HepG2 (cell line): ENCODE data around the gene SSC4D. TPM values are rescaled to one million over a fixed set of nuclear protein-coding genes. Genes with fewer than 3 reads are reported as not detected.

Experiments used
- ATAC-seq: fragments of 200-7000 bp; cut with Tn5 transposase; 3 replicates; pipeline ENCODE4 v1.9.1; 2020; ENCODE audit warnings: mild to moderate bottlenecking, moderate library complexity
- BruUV-seq: library from RNA; stranded (reverse); fragments of 400-500 nt; replicated peaks from 2 replicates; lab custom pipeline; 2021; lab: Mats Ljungman, UMichigan
- CTCF ChIA-PET: fragments of 300-600 bp; formaldehyde crosslinking; extraction: SDS; loops from one replicate; lab custom pipeline; 2021; ENCODE audit warnings: low total read pairs, inconsistent platforms, low intra/inter-chr PET ratio; lab: Yijun Ruan, JAX
- POLR2A ChIA-PET: fragments of 350-600 bp; sonication (Branson Sonifier 250); formaldehyde crosslinking; loops from one replicate; lab custom pipeline; 2020; ENCODE audit warnings: antibody characterized with exemption, inconsistent platforms; lab: Yijun Ruan, JAX
- DNase-seq: peaks from one replicate; pipeline ENCODE4 v3.0.0-alpha.2; 2015; ENCODE audit warnings: low spot score
- FAIRE-seq: peaks from 3 replicates; lab custom pipeline; 2011; peaks lifted over from hg19 to GRCh38; lab: Jason Lieb, UNC
- H2AFZ ChIP-seq: one replicate; pipeline ENCODE4 v1.6.1; 2011; ENCODE audit warnings: low read length, inconsistent platforms
- H3K27ac ChIP-seq: fragments of 300-600 bp; 3 replicates; pipeline ENCODE4 v1.8.0; 2011; ENCODE audit warnings: mixed run types, mild to moderate bottlenecking, mixed read lengths, low read length, inconsistent platforms; ENCODE audit not compliant: insufficient read depth; ENCODE audit errors: extremely low read length
- H3K27me3 ChIP-seq, 2 experiments: fragments of 200-600 bp in 1 of 2; 2 replicates in 1 of 2; 3 replicates in 1 of 2; pipeline versions ENCODE4 v1.6.0 to v1.8.0; 2011; ENCODE audit warnings: low read length in 2 of 2, mild to moderate bottlenecking in 2 of 2, moderate library complexity in 2 of 2, inconsistent platforms in 1 of 2; ENCODE audit not compliant: insufficient read depth in 2 of 2, control insufficient read depth in 1 of 2
- H3K36me3 ChIP-seq, 2 experiments: fragments of 200-600 bp in 1 of 2; replicated peaks in 1 of 2; 2 replicates in 1 of 2; 3 replicates in 1 of 2; pipeline versions ENCODE4 v1.5.1 to v1.8.0; 2011; ENCODE audit warnings: low read length in 2 of 2, inconsistent platforms in 1 of 2; ENCODE audit not compliant: insufficient read depth in 2 of 2, control insufficient read depth in 1 of 2
- H3K4me1 ChIP-seq: 2 replicates; pipeline ENCODE4 v1.5.1; 2012; ENCODE audit warnings: low read length, inconsistent platforms; ENCODE audit not compliant: insufficient read depth
- H3K4me2 ChIP-seq: 2 replicates; pipeline ENCODE4 v1.6.0; 2011; ENCODE audit warnings: low read depth, low read length, inconsistent platforms
- H3K4me3 ChIP-seq, 3 experiments: fragments of 200-600 bp in 1 of 3; sonication (generic), shearing (Covaris generic) in 1 of 3; replicated peaks in 1 of 3; 2 replicates each; pipeline ENCODE4 v1.5.1; 2011 to 2016; ENCODE audit warnings: low read length in 3 of 3, inconsistent platforms in 2 of 3, low read depth in 2 of 3, mild to moderate bottlenecking in 2 of 3, control low read depth in 1 of 3, mixed read lengths in 1 of 3; ENCODE audit not compliant: insufficient read depth in 1 of 3
- H3K79me2 ChIP-seq: one replicate; pipeline ENCODE4 v1.6.1; 2011; ENCODE audit warnings: low read length, inconsistent platforms; ENCODE audit not compliant: insufficient read depth
- H3K9ac ChIP-seq: 2 replicates; pipeline ENCODE4 v1.6.0; 2011; ENCODE audit warnings: mild to moderate bottlenecking, low read depth, low read length, inconsistent platforms; ENCODE audit not compliant: insufficient read depth
- H3K9me3 ChIP-seq: 2 replicates; pipeline ENCODE4 v1.5.1; 2012; ENCODE audit warnings: mild to moderate bottlenecking, low read length
- H4K20me1 ChIP-seq: 2 replicates; pipeline ENCODE4 v1.6.0; 2011; ENCODE audit warnings: inconsistent platforms, mild to moderate bottlenecking, low read length, moderate library complexity; ENCODE audit not compliant: insufficient read depth
- CEBPB ChIP-seq: IDR thresholded peaks from 2 replicates; pipeline ENCODE4 v1.6.1; 2011; ENCODE audit warnings: low read depth, low read length, improper control_type of control experiment, borderline replicate concordance
- CEBPG ChIP-seq: IDR thresholded peaks from 2 replicates; pipeline ENCODE4 v1.6.1; 2016
- MEIS2 ChIP-seq: sonication (generic); formaldehyde crosslinking; IDR thresholded peaks from 2 replicates; pipeline ENCODE4 v1.9.0; 2021; ENCODE audit warnings: mild to moderate bottlenecking, missing genetic modification reagents
- PRPF4 ChIP-seq: fragments of 200-400 bp; formaldehyde crosslinking; IDR thresholded peaks from 2 replicates; pipeline ENCODE4 v1.6.1; 2016; ENCODE audit warnings: low read length, low read depth; ENCODE audit not compliant: poor library complexity, severe bottlenecking
- ZBTB38 ChIP-seq: sonication (generic); formaldehyde crosslinking; IDR thresholded peaks from 2 replicates; pipeline ENCODE4 v1.5.1; 2020; ENCODE audit warnings: mild to moderate bottlenecking, missing genetic modification reagents
- WGBS: methylation state at CpG from one replicate; pipeline ENCODE4 v1.1.6; 2017; ENCODE audit warnings: low lambda C conversion rate; 5-methylcytosine and 5-hydroxymethylcytosine counted together
- in situ Hi-C: cut with HindIII; loops from 2 replicates; pipeline ENCODE4 v1.10.0; 2017; ENCODE audit warnings: low pct_unique_long_range_greater_than_20kb; ENCODE audit not compliant: extremely low pct_ligation_motif_present
- intact Hi-C: fragments of 100-400 bp; cut with micrococcal nuclease; formaldehyde crosslinking; loops from one replicate; pipeline ENCODE4 v1.10.0; 2022; ENCODE audit not compliant: unreplicated experiment
- polyA plus RNA-seq, 8 experiments: library from polyadenylated mRNA; depleted of rRNA in 3 of 8; stranded (reverse) in 7 of 8; unstranded in 1 of 8; fragments of >200 nt; fragmentation: Illumina TruSeq in 4 of 8; extraction: Trizol in 4 of 8; gene quantifications; 2 replicates each; pipeline versions ENCODE4 v1.2.1 to v1.2.3, GENCODE V29; 2011 to 2016; ENCODE audit warnings: low read depth in 4 of 8, missing spikeins in 1 of 8, mixed read lengths in 1 of 8; ENCODE audit not compliant: insufficient read depth in 1 of 8
- total RNA-seq, 5 experiments: library from RNA; depleted of rRNA; stranded (reverse); fragments of >200 nt; fragmentation: Illumina TruSeq; extraction: Trizol; gene quantifications; 2 replicates each; pipeline ENCODE4 v1.2.3, GENCODE V29; 2016; ENCODE audit warnings: low read depth in 1 of 5
- TF ChIP-seq, protein P1 (sequence below): sonication (generic); formaldehyde crosslinking; IDR thresholded peaks from 2 replicates; pipeline ENCODE4 v1.8.0; 2022; ENCODE audit warnings: mild to moderate bottlenecking, missing genetic modification reagents, borderline replicate concordance
- TF ChIP-seq, protein P2 (sequence below): IDR thresholded peaks from 2 replicates; pipeline ENCODE4 v1.6.1; 2016; ENCODE audit warnings: low read depth

The SSC4D gene
- total and polyA plus RNA-seq, 2 of the 13 experiments (the other 11 are each of a cell fraction or from before 2014, with no cell fraction given): 33.3 to 63.8 TPM

DNA sequence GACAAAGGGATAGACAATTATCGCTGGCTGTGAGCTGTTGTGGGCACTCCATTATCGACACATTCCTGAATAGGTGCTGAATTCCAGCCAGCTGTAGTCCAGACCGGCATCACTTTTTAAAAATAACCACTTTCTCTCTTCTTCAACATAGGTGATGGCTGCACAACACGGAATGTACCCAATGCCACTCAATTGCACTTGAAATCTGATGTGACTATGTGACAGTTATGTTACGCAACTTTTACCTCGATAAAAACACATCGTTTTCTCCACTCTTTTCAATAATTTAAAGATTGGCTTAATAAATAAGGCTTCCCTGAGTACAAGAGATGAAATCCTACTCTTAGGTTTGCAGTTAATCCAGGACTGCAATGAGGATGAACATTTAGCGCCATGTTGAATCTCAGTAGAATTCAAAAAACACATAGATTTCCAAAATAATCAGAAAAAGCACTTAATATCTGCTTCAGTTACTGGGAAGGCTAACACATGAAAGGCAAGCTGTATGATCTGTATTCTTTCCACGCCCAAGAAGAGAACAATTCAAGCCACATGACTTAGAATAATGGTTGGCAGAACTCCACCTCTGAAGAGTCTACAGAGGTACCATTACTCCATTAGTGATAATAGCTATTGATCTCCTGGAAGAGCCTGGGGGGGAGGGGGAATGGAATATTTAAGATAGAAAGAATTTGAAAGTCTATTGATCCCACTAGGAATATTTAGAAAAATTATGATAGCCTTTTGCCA lies 54.3 kb downstream of the SSC4D start:
- peak overlapping the region; percentile 21; the same call in 1 of the 2 replicates for H3K4me2 ChIP-seq
- no peak overlapping the region for H2AFZ ChIP-seq
- H3K9ac ChIP-seq: no peak overlapping the region
- peaks cover 84% of the 10 kb centered on the region for H3K79me2 ChIP-seq
- no peak for DNase-seq
- H3K27ac ChIP-seq: no peak overlapping the region
- no TSS peak for BruUV-seq
- no peak for ATAC-seq
- peaks cover 71% of the 10 kb centered on the region for H4K20me1 ChIP-seq
- H3K9me3 ChIP-seq: no peaks in the 10 kb centered on the region
- TF ChIP-seq ZBTB38 (CRISPR knock-in tag) (0 out of 2 replicates have a peak, but pooled peaks have one; percentile 27), CEBPG (peak; percentile 56; the same call in 1 of the 2 replicates), MEIS2 (CRISPR knock-in tag) (no peak), CEBPB (peak; percentile 91), PRPF4 (peak; percentile 71)
- TF ChIP-seq, protein P1, sequence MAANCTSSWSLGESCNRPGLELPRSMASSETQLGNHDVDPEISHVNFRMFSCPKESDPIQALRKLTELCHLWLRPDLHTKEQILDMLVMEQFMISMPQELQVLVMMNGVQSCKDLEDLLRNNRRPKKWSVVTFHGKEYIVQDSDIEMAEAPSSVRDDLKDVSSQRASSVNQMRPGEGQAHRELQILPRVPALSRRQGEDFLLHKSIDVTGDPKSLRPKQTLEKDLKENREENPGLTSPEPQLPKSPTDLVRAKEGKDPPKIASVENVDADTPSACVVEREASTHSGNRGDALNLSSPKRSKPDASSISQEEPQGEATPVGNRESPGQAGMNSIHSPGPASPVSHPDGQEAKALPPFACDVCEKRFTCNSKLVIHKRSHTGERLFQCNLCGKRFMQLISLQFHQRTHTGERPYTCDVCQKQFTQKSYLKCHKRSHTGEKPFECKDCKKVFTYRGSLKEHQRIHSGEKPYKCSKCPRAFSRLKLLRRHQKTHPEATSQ (CRISPR knock-in tag): no peak
- TF ChIP-seq, protein P2, sequence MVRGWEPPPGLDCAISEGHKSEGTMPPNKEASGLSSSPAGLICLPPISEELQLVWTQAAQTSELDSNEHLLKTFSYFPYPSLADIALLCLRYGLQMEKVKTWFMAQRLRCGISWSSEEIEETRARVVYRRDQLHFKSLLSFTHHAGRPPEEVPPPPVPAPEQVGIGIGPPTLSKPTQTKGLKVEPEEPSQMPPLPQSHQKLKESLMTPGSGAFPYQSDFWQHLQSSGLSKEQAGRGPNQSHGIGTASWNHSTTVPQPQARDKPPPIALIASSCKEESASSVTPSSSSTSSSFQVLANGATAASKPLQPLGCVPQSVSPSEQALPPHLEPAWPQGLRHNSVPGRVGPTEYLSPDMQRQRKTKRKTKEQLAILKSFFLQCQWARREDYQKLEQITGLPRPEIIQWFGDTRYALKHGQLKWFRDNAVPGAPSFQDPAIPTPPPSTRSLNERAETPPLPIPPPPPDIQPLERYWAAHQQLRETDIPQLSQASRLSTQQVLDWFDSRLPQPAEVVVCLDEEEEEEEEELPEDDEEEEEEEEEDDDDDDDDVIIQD (CRISPR knock-in tag): peak; percentile 35; the same call in 1 of the 2 replicates
- intact Hi-C loops: no loop called here
- FAIRE-seq: no peak
- peaks cover 0 to 17% of the 10 kb centered on the region in 2 experiments; a peak in 3 of 5 replicates for H3K36me3 ChIP-seq
- H3K27me3 ChIP-seq: no peaks in the 10 kb centered on the region; a peak in 1 of 5 replicates
- H3K4me1 ChIP-seq: peaks cover 75% of the 10 kb centered on the region
- POLR2A ChIA-PET: interaction anchor here (1.1 kb wide), 1 partner anchor 37 kb away, joined by 4 read pairs; no protein-coding TSS in a partner anchor
- WGBS: 99% methylated on average over 9 of the region's 9 CpGs
- CTCF ChIA-PET: no interaction called here
- H3K4me3 ChIP-seq: no peak overlapping the region
- in situ Hi-C loops: no loop called here
